Testis (tissue), 2 donors: ENCODE results near the gene SHISAL1.

Experiments used
- CTCF ChIP-seq, 3 experiments: fragments of 450-650 bp in 2 of 3; fragments of 200-600 bp in 1 of 3; sonication (generic) in 1 of 3; IDR thresholded peaks; one replicate each; pipeline ENCODE4 v1.5.1; 2016 to 2019; ENCODE audit warnings: antibody characterized with exemption in 3 of 3, mild to moderate bottlenecking in 2 of 3, moderate library complexity in 1 of 3
- POLR2A ChIP-seq: fragments of 450-650 bp; IDR thresholded peaks from one replicate; pipeline ENCODE4 v1.6.1; 2017; ENCODE audit warnings: antibody characterized with exemption, mild to moderate bottlenecking, moderate library complexity

- no peak for TF ChIP-seq POLR2A
- TF ChIP-seq CTCF (IDR thresholded peaks at IDR 0.05) = no peak
Measured at GRCh38 chr22:44202261-44202789, 110.4 kb downstream of the SHISAL1 start.
